ENCODE measurements around the gene GRIP1. TPM values are rescaled to one million over a fixed set of nuclear protein-coding genes. Genes with fewer than 3 reads are reported as not detected.

Gene GRIP1
- polyA plus RNA-seq, 1 experiment: 0.63 TPM

DNA sequence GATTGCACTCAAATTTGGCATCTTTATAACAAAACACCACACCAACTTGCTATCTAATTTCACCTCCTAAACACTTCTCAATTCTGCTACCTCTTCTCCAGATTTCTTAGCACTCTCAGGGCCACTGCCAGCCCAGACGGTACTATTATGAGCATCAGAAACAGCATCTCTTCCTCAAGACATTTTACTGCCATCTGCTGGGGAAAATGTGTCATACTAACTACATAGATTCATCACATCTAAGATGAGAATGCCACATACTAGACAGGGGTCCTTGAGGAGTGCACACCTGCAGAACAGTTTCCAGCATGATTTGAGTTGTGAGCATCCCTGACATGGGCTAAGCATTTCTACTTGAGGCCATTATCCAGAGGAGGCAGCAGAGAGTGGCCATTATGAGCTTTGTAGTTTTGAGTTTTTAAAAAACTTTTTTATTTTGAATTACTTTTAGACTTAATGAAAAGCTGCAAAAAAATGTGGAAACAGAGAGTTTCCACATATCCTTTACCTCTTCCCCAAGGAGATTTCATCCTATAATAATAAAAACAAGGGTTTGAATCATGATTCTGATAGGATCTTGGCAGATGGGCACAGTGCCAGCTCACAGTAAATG lies 15.1 kb upstream of the GRIP1 start:
- ChIA-PET CTCF (interaction anchor here (0.8 to 3.2 kb wide), 9 partner anchors 10 to 1803 kb away, joined by 3 to 22 read pairs (median 5); no protein-coding TSS in a partner anchor), POLR2A (interaction anchor here (0.6 kb wide), 1 partner anchor 525 kb away, joined by 3 read pairs; no protein-coding TSS in a partner anchor)
- Histone ChIP-seq H3K4me3 (ENCODE audit: low read depth, low read length) (no peak overlapping the region), H3K27me3 (ENCODE audit: control insufficient read depth, insufficient read depth, low read length) (no peaks in the 10 kb centered on the region), H3K36me3 (ENCODE audit: control insufficient read depth, insufficient read depth, low read length) (no peaks in the 10 kb centered on the region)
- DNase-seq (ENCODE audit: low read depth): peak; percentile 8
- TF ChIP-seq, protein P1, sequence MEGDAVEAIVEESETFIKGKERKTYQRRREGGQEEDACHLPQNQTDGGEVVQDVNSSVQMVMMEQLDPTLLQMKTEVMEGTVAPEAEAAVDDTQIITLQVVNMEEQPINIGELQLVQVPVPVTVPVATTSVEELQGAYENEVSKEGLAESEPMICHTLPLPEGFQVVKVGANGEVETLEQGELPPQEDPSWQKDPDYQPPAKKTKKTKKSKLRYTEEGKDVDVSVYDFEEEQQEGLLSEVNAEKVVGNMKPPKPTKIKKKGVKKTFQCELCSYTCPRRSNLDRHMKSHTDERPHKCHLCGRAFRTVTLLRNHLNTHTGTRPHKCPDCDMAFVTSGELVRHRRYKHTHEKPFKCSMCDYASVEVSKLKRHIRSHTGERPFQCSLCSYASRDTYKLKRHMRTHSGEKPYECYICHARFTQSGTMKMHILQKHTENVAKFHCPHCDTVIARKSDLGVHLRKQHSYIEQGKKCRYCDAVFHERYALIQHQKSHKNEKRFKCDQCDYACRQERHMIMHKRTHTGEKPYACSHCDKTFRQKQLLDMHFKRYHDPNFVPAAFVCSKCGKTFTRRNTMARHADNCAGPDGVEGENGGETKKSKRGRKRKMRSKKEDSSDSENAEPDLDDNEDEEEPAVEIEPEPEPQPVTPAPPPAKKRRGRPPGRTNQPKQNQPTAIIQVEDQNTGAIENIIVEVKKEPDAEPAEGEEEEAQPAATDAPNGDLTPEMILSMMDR (IDR thresholded peaks at IDR 0.05; ENCODE audit: insufficient read depth, low read depth, low read length): peak; percentile 67

DNA sequence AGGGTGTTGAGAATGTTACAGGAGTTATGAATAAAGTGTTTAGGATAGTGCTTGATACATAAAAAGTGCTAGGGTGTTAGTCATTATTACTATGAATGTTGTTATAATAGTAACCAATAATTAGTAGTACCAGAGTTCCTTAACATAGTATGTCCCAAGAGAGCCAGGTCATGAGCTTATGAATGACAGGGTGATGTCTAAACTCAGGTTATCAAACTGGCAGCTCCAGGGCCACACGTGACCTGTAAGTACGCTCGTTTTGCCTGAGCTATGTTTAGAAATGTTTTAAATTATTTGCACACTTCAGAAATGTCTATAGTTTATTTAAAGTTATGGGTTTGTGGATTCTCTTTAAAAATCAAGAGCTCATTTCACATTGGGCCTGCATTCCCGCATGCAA lies 14.1 kb upstream of the GRIP1 start:
- TF ChIP-seq, protein P1 (IDR thresholded peaks at IDR 0.05; ENCODE audit: insufficient read depth, low read depth, low read length): no peak
- ChIA-PET POLR2A (no interaction called here), CTCF (interaction anchor here (1.0 to 3.2 kb wide), 7 partner anchors 8 to 547 kb away, joined by 3 to 22 read pairs (median 3); no protein-coding TSS in a partner anchor)

DNA sequence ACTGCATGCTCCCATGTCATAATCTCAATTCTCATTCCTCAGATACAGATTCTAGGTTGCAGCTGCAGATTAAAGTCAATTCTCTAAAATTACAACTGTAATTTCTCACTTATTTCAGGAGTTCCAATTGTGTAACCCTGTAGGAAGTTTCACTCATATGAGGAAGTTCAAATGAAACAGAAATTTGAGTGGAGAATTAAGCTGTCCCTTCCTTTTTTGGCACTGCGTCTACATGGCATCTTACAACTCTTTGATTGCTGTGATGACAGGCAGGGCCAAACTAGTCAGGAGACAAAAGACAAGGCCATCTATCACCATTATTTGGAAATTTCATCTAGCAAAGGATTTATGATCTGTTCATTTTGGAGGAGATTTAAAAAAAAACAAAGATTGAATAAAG lies 13.3 kb upstream of the GRIP1 start:
- CTCF ChIA-PET: interaction anchor here (1.0 to 3.2 kb wide), 7 partner anchors 9 to 1801 kb away, joined by 3 to 22 read pairs (median 3); no protein-coding TSS in a partner anchor
- no peak overlapping the region for H3K4me3 ChIP-seq (ENCODE audit: low read depth, low read length)
- no peak for DNase-seq (ENCODE audit: low read depth)
- TF ChIP-seq, protein P1 (IDR thresholded peaks at IDR 0.05; ENCODE audit: insufficient read depth, low read depth, low read length): no peak
- H3K27me3 ChIP-seq (ENCODE audit: control insufficient read depth, insufficient read depth, low read length): no peaks in the 10 kb centered on the region
- POLR2A ChIA-PET: no interaction called here
- H3K36me3 ChIP-seq (ENCODE audit: control insufficient read depth, insufficient read depth, low read length): no peaks in the 10 kb centered on the region

More for the DNA sequence above, 14.1 kb upstream of the GRIP1 start:
- Histone ChIP-seq H3K36me3 (ENCODE audit: control insufficient read depth, insufficient read depth, low read length) (no peaks in the 10 kb centered on the region), H3K27me3 (ENCODE audit: control insufficient read depth, insufficient read depth, low read length) (no peaks in the 10 kb centered on the region), H3K4me3 (ENCODE audit: low read depth, low read length) (no peak overlapping the region)
- DNase-seq (ENCODE audit: low read depth): no peak

DNA sequence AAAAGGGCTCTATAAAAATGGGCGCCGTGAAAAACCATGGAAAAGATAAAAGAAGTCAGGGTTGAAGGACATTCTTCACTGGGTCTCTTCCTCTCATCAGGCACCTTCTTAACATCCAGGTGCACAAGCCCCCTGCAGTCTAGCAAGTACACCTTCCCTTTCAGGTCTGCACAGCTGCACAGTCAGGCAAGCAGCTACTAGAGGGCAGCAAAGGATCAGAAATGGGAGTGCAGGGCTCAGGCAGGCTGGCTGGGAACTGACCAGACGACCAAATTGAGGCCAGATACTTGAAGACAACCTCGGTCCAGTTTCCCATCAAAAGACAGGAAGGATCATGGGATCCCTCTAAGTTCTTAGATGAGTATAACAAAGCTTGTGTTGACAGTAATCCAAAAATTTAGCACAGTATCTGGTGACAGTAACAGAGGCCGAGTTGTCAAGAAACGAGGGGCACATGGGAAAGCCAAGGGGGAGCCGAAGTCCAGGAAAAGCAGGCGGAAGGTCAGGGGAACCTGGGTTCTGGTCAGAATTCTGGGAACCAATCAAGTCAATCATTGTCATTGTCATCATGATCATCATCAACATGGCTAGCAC lies 10.1 kb upstream of the GRIP1 start:
- POLR2A ChIA-PET: no interaction called here
- TF ChIP-seq, protein P1 (IDR thresholded peaks at IDR 0.05; ENCODE audit: insufficient read depth, low read depth, low read length): peak; percentile 32
- CTCF ChIA-PET: interaction anchor here (1.3 to 1.8 kb wide), 2 partner anchors 12 to 419 kb away, joined by 4 to 6 read pairs; no protein-coding TSS in a partner anchor
- DNase-seq (ENCODE audit: low read depth): no peak
- H3K36me3 ChIP-seq (ENCODE audit: control insufficient read depth, insufficient read depth, low read length): no peaks in the 10 kb centered on the region
- no peak overlapping the region for H3K4me3 ChIP-seq (ENCODE audit: low read depth, low read length)
- no peaks in the 10 kb centered on the region for H3K27me3 ChIP-seq (ENCODE audit: control insufficient read depth, insufficient read depth, low read length)

DNA sequence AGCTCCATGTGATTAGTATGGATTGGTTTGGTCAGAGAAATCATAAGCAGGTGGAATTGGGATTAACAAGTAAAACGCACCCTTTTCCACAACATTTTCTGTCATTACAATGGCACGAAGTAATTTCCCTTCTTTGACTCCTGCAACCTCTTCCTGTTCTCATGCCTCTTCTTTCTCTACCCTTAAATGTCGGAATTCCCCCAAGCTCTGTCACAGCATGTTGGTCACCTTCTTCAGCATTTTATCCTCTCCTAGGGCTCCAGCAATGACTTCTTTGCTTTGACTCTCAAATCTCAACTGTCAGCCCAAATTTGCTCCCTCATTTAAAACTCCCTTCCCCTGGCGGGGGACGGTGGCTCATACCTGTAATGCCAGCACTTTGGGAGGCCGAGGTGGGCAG lies 5.3 kb upstream of the GRIP1 start:
- CTCF ChIA-PET: interaction anchor here (3.4 kb wide), 1 partner anchor 9 kb away, joined by 22 read pairs; no protein-coding TSS in a partner anchor
- H3K27me3 ChIP-seq (ENCODE audit: control insufficient read depth, insufficient read depth, low read length): 0 out of 2 replicates have a peak, but pooled peaks cover 1% of the 10 kb centered on the region
- POLR2A ChIA-PET: no interaction called here
- TF ChIP-seq, protein P1 (IDR thresholded peaks at IDR 0.05; ENCODE audit: insufficient read depth, low read depth, low read length): no peak
- H3K4me3 ChIP-seq (ENCODE audit: low read depth, low read length): no peak overlapping the region
- H3K36me3 ChIP-seq (ENCODE audit: control insufficient read depth, insufficient read depth, low read length): no peaks in the 10 kb centered on the region
- DNase-seq (ENCODE audit: low read depth): no peak
